ENCODE results near the gene LRRIQ1.

LRRIQ1 gene

DNA sequence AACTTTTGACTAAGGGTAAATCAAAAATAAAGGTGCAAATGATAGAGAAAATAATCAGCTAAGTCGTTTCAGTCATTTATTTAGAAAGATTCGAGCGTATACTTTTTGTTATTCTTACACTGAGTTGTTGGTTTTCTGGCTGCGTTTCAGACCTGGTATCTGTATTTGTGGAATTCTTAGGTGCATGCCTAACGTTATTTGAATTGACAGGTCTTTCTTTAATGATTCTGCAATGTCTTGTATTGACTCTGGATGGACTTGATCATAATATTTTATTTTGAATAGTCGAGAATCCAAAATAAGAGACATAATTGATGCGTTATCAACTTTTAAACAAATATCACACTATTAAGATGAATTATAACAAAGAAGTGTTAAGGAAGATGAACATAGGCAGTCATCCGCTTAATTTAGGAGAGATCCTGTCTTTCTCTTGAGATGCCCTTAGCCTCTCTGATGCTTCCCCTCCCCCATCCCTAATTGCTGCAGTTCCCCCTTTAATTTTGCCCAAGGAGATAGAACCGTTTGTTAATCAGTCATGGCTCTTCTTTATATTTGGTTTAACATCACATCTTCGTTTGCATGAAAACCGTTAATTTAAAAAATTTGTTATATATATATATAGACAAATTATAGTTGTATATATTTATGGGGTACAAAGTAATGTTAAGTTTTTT, 245.6 kb downstream of the LRRIQ1 start:
- peak; percentile 64 for FAIRE-seq

GRCh38 chr12:85283560-85283959, 247.4 kb downstream of the LRRIQ1 start:
- FAIRE-seq, result no peak

Data from islet of Langerhans (tissue), 1 donor.